ENCODE data around the gene EHF. TPM values are rescaled to one million over a fixed set of nuclear protein-coding genes. Genes with fewer than 3 reads are reported as not detected.
A peak's percentile ranks its signal among the peaks of the same experiment; 100 is the strongest.

The EHF gene
- total RNA-seq, 1 donor from 2014 or later, result 0.25 TPM

DNA sequence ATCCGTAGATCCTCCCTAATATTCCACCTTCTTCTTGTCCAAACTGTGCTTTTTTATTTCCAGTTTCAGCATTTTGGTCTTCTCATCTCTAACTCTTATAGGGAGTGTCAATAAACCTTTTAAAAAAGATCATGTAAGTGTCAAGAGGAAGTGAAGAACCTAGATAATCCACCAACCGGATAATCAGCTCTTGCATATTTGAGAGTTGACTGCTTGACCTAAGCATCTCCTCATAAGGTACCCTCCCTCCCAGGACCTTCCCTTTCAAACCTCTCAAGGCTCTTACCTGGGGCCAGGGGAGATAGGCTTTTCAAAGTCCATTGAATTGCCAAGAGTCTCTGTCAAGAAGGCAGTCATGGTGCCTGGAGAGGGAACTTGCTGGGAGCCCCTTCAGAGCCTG is 691 bp upstream of the EHF start:
- TF ChIP-seq EZH2 (IDR thresholded peaks at IDR 0.05; ENCODE audit: insufficient read depth, low read length), result no peak
- TF ChIP-seq, protein P1, sequence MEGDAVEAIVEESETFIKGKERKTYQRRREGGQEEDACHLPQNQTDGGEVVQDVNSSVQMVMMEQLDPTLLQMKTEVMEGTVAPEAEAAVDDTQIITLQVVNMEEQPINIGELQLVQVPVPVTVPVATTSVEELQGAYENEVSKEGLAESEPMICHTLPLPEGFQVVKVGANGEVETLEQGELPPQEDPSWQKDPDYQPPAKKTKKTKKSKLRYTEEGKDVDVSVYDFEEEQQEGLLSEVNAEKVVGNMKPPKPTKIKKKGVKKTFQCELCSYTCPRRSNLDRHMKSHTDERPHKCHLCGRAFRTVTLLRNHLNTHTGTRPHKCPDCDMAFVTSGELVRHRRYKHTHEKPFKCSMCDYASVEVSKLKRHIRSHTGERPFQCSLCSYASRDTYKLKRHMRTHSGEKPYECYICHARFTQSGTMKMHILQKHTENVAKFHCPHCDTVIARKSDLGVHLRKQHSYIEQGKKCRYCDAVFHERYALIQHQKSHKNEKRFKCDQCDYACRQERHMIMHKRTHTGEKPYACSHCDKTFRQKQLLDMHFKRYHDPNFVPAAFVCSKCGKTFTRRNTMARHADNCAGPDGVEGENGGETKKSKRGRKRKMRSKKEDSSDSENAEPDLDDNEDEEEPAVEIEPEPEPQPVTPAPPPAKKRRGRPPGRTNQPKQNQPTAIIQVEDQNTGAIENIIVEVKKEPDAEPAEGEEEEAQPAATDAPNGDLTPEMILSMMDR (IDR thresholded peaks at IDR 0.05; ENCODE audit: insufficient read depth, low read depth, low read length), result no peak
- H4K20me1 ChIP-seq (ENCODE audit: insufficient read depth, low read length), result no peaks in the 10 kb centered on the region
- no peak overlapping the region for H3K4me3 ChIP-seq (ENCODE audit: insufficient read depth, low read depth, low read length)
- Mint-ChIP-seq H3K36me3 (ENCODE audit: low read depth, unreplicated experiment) (no peaks in the 10 kb centered on the region), H3K9me3 (ENCODE audit: unreplicated experiment) (no peaks in the 10 kb centered on the region), H3K4me1 (ENCODE audit: low read depth, unreplicated experiment) (peaks cover 9% of the 10 kb centered on the region), H3K4me3 (ENCODE audit: unreplicated experiment) (no peak overlapping the region), H3K27me3 (ENCODE audit: low read depth, unreplicated experiment) (no peaks in the 10 kb centered on the region), H3K27ac (ENCODE audit: unreplicated experiment) (no peak overlapping the region)
- H3K36me3 ChIP-seq (ENCODE audit: insufficient read depth, low read length), result no peaks in the 10 kb centered on the region
- no peaks in the 10 kb centered on the region for H3K27me3 ChIP-seq (ENCODE audit: insufficient read depth, low read length)
- no peaks in the 10 kb centered on the region for H3K9me3 ChIP-seq (ENCODE audit: insufficient read depth, low read depth, low read length)
- H3K4me2 ChIP-seq (ENCODE audit: low read length), result no peak overlapping the region
- H3K4me1 ChIP-seq (ENCODE audit: insufficient read depth, low read length), result no peaks in the 10 kb centered on the region
- no peaks in the 10 kb centered on the region for H3K79me2 ChIP-seq (ENCODE audit: insufficient read depth, low read length)
- H3K9ac ChIP-seq (ENCODE audit: low read length), result no peak overlapping the region
- no peak overlapping the region for H2AFZ ChIP-seq (ENCODE audit: low read depth, low read length)
- DNase-seq (ENCODE audit: low read depth) (no peak), FAIRE-seq (no peak)
- H3K27ac ChIP-seq (ENCODE audit: low read depth, low read length), result no peak overlapping the region

DNA sequence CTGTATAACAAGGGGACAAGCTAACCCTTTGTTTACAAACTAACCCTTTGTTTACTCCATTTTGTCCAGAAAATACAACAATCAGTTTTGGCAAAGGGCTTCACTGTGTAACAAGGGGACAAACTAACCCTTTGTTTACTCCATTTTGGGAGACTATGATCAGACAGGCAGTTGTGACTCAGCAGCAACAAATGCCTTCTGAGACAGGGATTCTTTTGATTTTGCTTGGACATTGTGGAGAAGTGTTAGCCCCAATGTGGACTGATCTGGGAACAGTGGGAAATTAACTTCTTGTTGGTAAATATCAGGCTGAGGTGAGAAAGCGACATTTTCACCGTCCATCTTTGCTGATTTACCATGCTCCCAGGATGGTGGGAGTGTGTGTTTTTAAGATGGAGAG is 983 bp downstream of the EHF start:
- Mint-ChIP-seq H3K4me3 (ENCODE audit: unreplicated experiment) (no peak overlapping the region), H3K36me3 (ENCODE audit: low read depth, unreplicated experiment) (no peaks in the 10 kb centered on the region), H3K9me3 (ENCODE audit: unreplicated experiment) (no peaks in the 10 kb centered on the region), H3K27me3 (ENCODE audit: low read depth, unreplicated experiment) (no peaks in the 10 kb centered on the region), H3K4me1 (ENCODE audit: low read depth, unreplicated experiment) (peaks cover 9% of the 10 kb centered on the region), H3K27ac (ENCODE audit: unreplicated experiment) (peak overlapping the region; percentile 45)
- Histone ChIP-seq H3K4me3 (ENCODE audit: insufficient read depth, low read depth, low read length) (no peak overlapping the region), H3K36me3 (ENCODE audit: insufficient read depth, low read length) (no peaks in the 10 kb centered on the region), H3K4me2 (ENCODE audit: low read length) (no peak overlapping the region), H4K20me1 (ENCODE audit: insufficient read depth, low read length) (no peaks in the 10 kb centered on the region), H3K9ac (ENCODE audit: low read length) (no peak overlapping the region), H2AFZ (ENCODE audit: low read depth, low read length) (peak overlapping the region; percentile 19), H3K27ac (ENCODE audit: low read depth, low read length) (no peak overlapping the region), H3K79me2 (ENCODE audit: insufficient read depth, low read length) (no peaks in the 10 kb centered on the region), H3K27me3 (ENCODE audit: insufficient read depth, low read length) (no peaks in the 10 kb centered on the region), H3K4me1 (ENCODE audit: insufficient read depth, low read length) (no peaks in the 10 kb centered on the region), H3K9me3 (ENCODE audit: insufficient read depth, low read depth, low read length) (no peaks in the 10 kb centered on the region)
- no peak for TF ChIP-seq EZH2 (IDR thresholded peaks at IDR 0.05; ENCODE audit: insufficient read depth, low read length)
- TF ChIP-seq, protein P1 (IDR thresholded peaks at IDR 0.05; ENCODE audit: insufficient read depth, low read depth, low read length), result no peak
- FAIRE-seq (no peak), DNase-seq (ENCODE audit: low read depth) (no peak)

DNA sequence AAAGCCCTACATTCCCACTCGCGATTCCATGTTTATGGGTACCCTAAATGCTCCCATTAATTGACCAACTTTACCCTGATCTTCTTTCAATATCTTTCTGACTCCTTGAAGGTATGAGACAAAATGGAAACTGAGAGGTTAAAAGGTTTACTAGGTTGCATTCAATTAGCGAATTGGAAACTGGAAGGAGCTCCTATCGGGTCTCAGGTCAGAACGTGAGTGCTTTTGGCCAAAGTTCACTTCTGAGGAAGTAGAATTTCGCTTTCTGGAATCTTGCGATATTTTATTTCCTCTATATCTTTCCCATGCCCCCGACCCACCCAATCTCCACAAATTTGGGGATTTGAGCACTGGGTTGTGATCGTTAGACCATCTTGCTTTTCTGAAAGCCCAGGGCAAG is 2.6 kb downstream of the EHF start:
- H3K36me3 Mint-ChIP-seq (ENCODE audit: low read depth, unreplicated experiment), result no peaks in the 10 kb centered on the region
- H3K4me2 ChIP-seq (ENCODE audit: low read length), result no peak overlapping the region

More for the DNA sequence above, 2.6 kb downstream of the EHF start:
- no peak overlapping the region for H3K4me3 ChIP-seq (ENCODE audit: insufficient read depth, low read depth, low read length)
- H3K9ac ChIP-seq (ENCODE audit: low read length), result no peak overlapping the region
- no peaks in the 10 kb centered on the region for H3K27me3 ChIP-seq (ENCODE audit: insufficient read depth, low read length)
- no peak overlapping the region for H3K27ac ChIP-seq (ENCODE audit: low read depth, low read length)
- no peaks in the 10 kb centered on the region for H3K4me1 ChIP-seq (ENCODE audit: insufficient read depth, low read length)
- H2AFZ ChIP-seq (ENCODE audit: low read depth, low read length), result no peak overlapping the region
- no peaks in the 10 kb centered on the region for H3K27me3 Mint-ChIP-seq (ENCODE audit: low read depth, unreplicated experiment)
- no peak overlapping the region for H3K27ac Mint-ChIP-seq (ENCODE audit: unreplicated experiment)
- H3K4me1 Mint-ChIP-seq (ENCODE audit: low read depth, unreplicated experiment), result peaks cover 9% of the 10 kb centered on the region
- H3K79me2 ChIP-seq (ENCODE audit: insufficient read depth, low read length), result no peaks in the 10 kb centered on the region
- H3K4me3 Mint-ChIP-seq (ENCODE audit: unreplicated experiment), result no peak overlapping the region
- DNase-seq (ENCODE audit: low read depth) (no peak), FAIRE-seq (no peak)
- H3K9me3 Mint-ChIP-seq (ENCODE audit: unreplicated experiment), result no peaks in the 10 kb centered on the region
- no peaks in the 10 kb centered on the region for H4K20me1 ChIP-seq (ENCODE audit: insufficient read depth, low read length)
- TF ChIP-seq EZH2 (IDR thresholded peaks at IDR 0.05; ENCODE audit: insufficient read depth, low read length), result no peak
- TF ChIP-seq, protein P1 (IDR thresholded peaks at IDR 0.05; ENCODE audit: insufficient read depth, low read depth, low read length), result no peak
- no peaks in the 10 kb centered on the region for H3K9me3 ChIP-seq (ENCODE audit: insufficient read depth, low read depth, low read length)
- no peaks in the 10 kb centered on the region for H3K36me3 ChIP-seq (ENCODE audit: insufficient read depth, low read length)
